DND-41 (cell line): ENCODE results near the gene MRPL42.

ENCODE experiments used
- EZH2 ChIP-seq: IDR thresholded peaks from 3 replicates; pipeline ENCODE4 v1.6.1; 2012; ENCODE audit warnings: borderline replicate concordance, low read depth, mild to moderate bottlenecking, moderate library complexity, low read length, inconsistent platforms; ENCODE audit not compliant: severe bottlenecking
- TF ChIP-seq, protein P1 (sequence below): IDR thresholded peaks from 2 replicates; pipeline ENCODE4 v1.5.1; 2012; ENCODE audit warnings: borderline replicate concordance, low read length, moderate library complexity, mild to moderate bottlenecking; ENCODE audit not compliant: poor library complexity, severe bottlenecking; ENCODE audit errors: extremely low read depth

GRCh38 chr12:93502802-93503623 lies 35.7 kb downstream of the MRPL42 start:
- TF ChIP-seq, protein P1, sequence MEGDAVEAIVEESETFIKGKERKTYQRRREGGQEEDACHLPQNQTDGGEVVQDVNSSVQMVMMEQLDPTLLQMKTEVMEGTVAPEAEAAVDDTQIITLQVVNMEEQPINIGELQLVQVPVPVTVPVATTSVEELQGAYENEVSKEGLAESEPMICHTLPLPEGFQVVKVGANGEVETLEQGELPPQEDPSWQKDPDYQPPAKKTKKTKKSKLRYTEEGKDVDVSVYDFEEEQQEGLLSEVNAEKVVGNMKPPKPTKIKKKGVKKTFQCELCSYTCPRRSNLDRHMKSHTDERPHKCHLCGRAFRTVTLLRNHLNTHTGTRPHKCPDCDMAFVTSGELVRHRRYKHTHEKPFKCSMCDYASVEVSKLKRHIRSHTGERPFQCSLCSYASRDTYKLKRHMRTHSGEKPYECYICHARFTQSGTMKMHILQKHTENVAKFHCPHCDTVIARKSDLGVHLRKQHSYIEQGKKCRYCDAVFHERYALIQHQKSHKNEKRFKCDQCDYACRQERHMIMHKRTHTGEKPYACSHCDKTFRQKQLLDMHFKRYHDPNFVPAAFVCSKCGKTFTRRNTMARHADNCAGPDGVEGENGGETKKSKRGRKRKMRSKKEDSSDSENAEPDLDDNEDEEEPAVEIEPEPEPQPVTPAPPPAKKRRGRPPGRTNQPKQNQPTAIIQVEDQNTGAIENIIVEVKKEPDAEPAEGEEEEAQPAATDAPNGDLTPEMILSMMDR, result peak; percentile 85
- no peak for TF ChIP-seq EZH2
